Inferior parietal cortex (tissue), 1 donor: ENCODE results near the gene GADD45G.

ENCODE experiments used
- DNase-seq: peaks from one replicate; pipeline ENCODE4 v3.0.0-alpha.2; 2016; ENCODE audit errors: extremely low spot score

The GADD45G gene

DNA sequence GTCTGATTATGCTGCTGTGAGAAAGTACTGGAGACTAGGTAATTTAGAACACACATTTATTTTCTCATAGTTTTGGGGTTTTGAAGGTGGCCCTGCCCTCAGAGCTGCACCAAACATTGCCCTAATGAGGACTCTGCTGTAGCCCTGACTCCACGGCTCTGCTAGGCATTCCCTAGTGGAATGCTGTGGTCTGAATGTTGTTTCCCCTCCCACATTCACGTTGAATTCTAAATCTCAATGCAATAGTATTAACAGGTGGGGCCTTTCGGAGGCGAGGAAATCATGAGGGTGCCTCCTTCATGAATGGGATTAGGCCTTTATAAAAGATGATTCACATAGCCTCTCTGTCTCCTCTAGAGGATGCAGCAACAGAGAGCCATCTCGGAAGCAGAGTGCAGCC is 25.7 kb downstream of the GADD45G start:
- no peak for DNase-seq

DNA sequence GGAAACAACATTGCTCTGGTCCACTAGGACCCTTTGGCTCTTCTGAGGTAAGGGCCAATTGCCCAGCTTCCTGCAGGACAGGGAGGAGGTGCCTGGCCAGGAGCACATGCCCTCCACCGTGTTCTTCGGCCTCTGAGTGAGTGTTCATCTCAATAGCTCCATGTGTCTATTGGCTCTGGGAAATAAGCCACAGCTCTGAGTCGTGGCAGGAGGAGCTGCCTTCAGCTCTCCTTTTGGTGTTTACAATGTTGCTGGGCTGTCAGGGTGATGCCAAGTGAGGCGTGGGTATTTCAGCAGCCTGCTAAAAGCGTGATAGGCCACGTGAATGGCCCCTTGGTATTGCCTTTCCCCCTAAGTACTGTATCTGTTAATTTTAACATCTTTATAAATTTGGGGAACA is 26.6 kb downstream of the GADD45G start:
- no peak for DNase-seq

GRCh38 chr9:89632192-89632733 is 27.5 kb downstream of the GADD45G start:
- no peak for DNase-seq

GRCh38 chr9:89632736-89633135 is 27.9 kb downstream of the GADD45G start:
- no peak for DNase-seq

- no peak for DNase-seq
Measured at GRCh38 chr9:89633404-89633803, 28.6 kb downstream of the GADD45G start.

DNA sequence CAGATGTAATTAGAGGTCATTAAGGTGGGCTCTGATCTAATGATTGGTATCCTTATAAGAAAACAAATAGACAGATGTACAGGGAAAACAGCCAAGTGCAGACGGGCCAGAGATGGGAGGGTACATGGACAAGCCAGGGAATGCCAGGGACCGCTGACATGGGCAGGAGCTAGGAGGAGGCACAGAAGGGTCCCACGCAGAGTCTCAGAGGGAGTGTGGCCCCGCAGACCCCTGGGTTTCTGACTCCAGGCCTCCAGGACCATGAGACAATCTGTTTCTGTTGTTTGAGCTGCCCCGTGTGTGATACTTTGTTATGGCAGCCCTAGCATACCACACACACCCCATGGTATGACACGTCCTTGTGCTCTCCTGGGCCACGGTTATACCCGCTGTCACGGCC is 29.1 kb downstream of the GADD45G start:
- no peak for DNase-seq

DNA sequence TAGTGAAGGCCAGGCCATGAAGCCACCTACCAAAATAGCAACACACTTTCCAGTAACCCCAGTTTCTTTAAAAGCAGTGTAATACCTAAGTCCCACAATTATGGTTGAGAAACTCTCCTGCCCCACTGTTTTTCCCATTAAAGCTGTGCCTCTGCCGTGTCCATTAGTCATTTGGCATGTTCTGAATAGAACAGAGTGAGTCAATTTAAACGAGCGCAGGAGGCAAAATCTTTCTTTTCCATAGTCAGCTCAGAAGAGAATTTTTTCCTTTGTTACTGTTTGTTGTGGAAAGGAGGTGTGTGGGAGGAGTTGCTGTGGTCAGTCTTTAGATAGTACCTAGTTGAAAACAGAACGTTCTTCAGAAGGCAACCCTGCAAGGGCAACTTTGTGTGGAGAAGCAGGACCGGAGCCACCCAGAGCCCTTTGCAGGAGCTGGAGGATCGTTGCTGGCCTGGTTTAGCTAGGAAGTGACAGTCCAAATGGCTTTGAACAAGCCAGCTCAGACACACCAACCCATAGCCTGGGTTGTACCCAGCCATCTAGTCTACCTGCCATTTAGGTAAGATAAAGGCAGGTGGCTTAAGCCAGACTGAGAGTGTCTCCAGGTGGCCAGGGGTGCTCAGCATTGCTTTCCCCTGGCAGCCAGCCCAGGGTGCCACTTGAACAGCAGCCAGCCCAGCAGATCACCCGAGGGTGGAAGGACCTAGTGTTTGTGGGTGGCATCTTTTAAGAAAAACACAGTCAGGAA is 30.4 kb downstream of the GADD45G start:
- DNase-seq, result peak; percentile 34

GRCh38 chr9:89635816-89636215 is 31.0 kb downstream of the GADD45G start:
- DNase-seq, result no peak

- DNase-seq, result no peak
Measured at GRCh38 chr9:89637787-89638186, 33.0 kb downstream of the GADD45G start.

DNA sequence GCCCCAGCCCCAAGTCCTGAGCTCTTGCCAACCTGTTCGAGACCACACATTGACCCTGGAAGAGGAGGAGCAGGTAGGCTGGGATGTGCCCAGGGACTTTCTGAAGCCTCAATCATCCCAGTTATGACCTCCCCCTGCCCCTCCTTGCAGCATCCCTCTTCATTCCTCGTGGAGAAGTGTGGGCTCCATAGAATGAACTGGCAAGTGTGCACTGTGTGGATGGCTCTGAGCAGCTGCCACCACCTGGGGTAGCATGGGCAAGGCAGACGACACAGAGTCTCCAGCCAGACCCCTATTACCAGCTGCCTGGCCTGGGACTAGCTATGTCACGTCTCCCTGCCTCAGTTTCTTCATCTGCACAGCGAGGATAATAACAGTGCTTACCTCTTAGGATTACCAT is 33.5 kb downstream of the GADD45G start:
- no peak for DNase-seq

- no peak for DNase-seq
Measured at GRCh38 chr9:89638893-89639292, 34.1 kb downstream of the GADD45G start.

- no peak for DNase-seq
Measured at GRCh38 chr9:89639367-89639795, 34.6 kb downstream of the GADD45G start.

DNA sequence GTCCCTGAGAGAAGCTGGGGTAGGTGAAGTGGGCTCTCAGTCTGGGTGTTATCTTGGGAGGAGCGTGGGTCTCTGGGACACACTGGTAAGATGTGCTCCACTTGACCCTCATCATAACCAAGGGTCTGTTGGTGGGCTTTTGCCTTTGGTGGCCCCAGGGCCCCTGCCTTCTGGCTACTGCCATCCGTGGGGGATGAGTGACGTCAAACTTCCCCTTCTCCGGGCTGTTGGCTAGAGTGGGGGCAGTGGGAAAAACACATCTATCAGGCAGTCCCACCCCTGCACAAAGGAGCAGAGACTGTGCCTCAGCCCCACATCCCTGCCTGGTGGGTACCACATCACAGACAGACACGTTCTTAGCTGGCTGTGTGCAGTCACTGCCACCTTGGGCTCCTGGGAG is 35.1 kb downstream of the GADD45G start:
- no peak for DNase-seq

DNA sequence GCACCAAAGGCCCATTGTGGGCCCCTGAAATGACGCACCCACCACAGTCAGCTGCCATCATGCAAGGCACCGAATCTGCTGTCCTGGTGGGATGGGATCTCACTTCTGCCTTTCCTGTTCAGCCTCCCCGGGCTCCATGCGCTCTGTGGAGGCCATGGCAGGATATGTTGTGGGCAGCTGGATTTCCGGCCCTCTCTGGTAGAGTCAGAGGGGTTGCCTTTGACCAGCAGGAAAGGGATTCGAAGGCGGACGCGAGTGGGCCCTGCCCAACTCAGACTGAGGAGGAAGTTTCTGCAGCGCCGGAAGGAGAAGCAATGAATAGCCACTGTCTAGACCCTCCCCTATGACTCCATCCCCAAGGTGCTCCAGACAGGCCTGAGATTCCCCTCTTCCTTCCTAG is 35.5 kb downstream of the GADD45G start:
- DNase-seq, result no peak

GRCh38 chr9:89640801-89641200 is 36.0 kb downstream of the GADD45G start:
- DNase-seq, result no peak

GRCh38 chr9:89641980-89642379 is 37.2 kb downstream of the GADD45G start:
- no peak for DNase-seq

GRCh38 chr9:89642789-89643188 is 38.0 kb downstream of the GADD45G start:
- no peak for DNase-seq

DNA sequence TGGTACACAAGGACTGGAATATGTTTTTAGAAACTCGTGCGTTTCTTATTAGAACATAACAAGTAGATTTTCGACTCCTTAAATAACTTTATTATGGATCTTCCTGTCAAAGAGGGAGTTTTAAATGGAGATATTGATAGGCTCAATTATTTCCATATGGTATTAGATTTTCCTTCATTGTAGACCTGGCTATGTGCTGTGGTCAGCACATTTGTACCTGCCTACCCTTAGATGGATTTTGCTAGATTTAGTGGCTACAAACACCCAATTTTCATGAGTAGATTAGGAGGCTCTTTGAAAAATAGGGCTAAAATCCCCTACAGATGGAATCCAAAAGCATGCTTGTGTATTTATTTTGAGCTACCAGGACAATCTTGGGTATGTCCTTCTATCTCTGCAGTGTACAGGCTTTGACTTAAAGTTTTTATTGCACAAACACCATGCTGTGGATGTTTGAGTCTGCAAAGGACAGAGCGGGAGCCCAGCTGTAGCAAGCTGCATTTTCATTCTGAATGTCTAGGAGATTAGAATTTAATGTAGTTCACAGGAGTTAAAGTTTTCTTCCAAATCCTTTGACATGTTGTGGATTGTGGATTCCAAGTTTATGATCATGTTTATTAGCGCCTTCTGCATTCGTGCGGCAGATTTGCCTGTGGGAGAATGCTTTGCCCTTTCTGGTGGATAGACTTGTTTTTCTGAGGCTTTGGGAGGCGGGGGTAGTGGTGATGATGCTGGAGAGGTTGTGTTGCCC is 41.6 kb downstream of the GADD45G start:
- DNase-seq, result no peak

- DNase-seq, result no peak
Measured at GRCh38 chr9:89647366-89648128, 42.7 kb downstream of the GADD45G start.

DNA sequence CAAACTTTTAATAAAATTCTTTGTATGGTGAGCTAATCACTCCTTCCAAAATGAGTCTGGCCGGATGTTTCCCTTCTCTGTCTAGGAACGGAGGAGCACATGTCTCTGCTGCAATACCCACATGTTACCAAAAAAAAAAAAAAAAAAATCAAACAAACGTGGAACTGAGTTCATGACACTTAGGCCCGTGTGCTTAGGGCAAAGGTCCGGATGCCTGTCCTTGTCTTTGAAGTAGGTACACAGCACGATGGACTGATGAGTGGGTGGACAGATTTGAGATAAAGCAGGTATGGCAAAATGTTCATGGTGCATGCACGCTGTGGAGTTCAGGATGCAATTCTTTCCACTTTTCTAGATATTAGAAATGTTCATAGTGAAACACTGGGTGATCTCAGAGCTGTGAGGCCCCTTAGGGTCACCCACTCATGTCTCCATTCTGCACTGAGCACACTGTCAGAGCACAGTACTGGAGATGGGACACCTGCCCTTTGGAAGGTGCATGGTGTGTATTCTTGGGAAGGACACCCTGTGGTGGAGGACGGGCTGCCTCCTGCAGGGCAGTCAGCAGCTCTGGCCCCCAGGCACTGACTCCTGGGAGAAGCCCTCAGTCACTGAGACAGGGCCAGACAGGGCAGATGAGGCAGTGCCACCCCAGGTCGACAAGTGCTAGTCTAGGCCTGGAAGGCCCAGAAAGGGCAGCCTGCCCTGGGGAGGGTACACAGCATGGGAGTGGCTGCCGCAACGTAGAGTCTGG is 43.6 kb downstream of the GADD45G start:
- no peak for DNase-seq

GRCh38 chr9:89649039-89649691 is 44.4 kb downstream of the GADD45G start:
- DNase-seq, result no peak
